ENCODE measurements around the gene AP2A1.
"Not testable (repeated sequence)": the region's sequence is repeated elsewhere in the genome, so short reads cannot be mapped to it uniquely, and the experiment has no call there.

AP2A1 gene

GRCh38 chr19:49766930-49767299 lies at the start of gene AP2A1:
TSS of gene AP2A1 (plus strand) at chr19:49767001. CDS start at chr19:49767134, 133 bp downstream.
- DNase-seq (ENCODE audit: low read depth): no peak

- DNase-seq (ENCODE audit: low read depth): no peak
These were observed 48.3 kb upstream of the AP2A1 start for GRCh38 chr19:49718511-49718910.

GRCh38 chr19:49718991-49719390 lies 47.8 kb upstream of the AP2A1 start:
- DNase-seq (ENCODE audit: low read depth): no peak

GRCh38 chr19:49719420-49719819 lies 47.4 kb upstream of the AP2A1 start:
- DNase-seq (ENCODE audit: low read depth): not testable (repeated sequence)

- DNase-seq (ENCODE audit: low read depth): no peak
These were observed 39.4 kb upstream of the AP2A1 start for GRCh38 chr19:49727217-49728030.

- no peak for DNase-seq (ENCODE audit: low read depth)
These were observed 36.6 kb upstream of the AP2A1 start for GRCh38 chr19:49730166-49730565.

GRCh38 chr19:49738268-49738667 lies 28.5 kb upstream of the AP2A1 start:
- DNase-seq (ENCODE audit: low read depth): no peak

DNA sequence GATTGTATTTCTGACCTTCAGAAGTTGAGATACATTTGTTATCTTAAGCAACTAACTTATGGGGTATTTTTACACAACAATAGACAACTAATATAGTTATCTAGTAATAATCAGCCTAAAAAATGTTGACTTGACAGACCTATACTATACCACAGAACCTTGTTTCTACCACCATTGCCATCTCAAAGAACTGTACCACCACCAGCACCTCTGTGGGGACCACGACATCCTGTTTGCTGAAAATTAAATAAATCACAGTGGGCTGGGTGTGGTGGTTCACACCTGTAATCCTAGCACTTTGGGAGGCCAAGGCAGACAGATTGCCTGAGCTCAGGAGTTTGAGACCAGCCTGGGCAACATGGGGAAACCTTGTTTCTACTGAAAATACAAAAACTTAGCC lies 27.7 kb upstream of the AP2A1 start:
- DNase-seq (ENCODE audit: low read depth): no peak

DNA sequence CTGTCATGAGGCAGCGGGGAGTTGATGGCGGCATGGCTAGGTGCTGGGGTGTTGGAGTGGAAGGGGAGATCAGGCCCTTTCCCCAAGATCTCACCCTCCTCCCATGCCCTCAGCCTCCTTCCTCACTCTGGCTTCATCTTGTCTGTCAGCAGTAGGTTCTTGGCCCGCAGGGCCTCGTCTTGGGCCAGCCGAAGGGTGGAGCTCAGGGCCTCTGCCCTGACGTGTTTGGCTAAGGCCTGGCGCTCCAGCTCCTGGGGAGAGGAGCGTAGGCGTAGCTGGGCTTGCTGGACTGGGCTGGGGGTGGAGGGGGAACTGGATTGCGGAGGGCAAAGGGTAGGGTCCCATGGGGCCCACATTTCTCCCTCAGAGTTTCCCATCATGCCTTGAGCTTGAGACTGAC lies 26.9 kb upstream of the AP2A1 start:
- no peak for DNase-seq (ENCODE audit: low read depth)

DNA sequence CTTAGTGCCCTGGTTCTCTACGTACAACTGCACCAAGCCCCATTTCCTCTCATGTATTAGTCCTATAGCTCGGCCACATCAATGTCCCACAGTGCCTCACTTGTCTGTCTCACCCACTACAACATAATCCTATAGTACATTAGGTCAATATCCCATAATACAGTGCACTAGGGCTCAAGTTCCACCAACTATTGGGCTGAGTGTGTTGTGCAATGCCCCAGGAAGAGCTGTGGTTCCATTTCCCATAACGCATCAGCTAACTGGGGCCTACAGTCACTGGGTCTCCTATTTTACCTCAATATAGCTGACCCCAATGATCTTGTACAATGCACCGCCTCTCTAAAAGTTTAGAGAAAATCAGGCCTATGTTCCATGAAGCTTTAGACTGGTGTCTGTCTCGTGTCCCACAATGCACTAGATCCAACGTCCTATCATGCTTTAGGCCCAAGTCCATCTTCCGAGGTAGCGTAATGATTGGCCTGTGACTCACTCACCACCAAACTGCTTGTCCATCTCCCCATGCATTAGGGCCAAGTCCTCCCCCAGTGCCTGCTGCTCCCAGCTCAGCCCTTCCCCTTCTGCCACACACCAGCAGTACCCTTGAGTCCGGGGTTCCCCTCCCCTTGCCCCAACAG lies 25.5 kb upstream of the AP2A1 start:
- DNase-seq (ENCODE audit: low read depth): no peak

DNA sequence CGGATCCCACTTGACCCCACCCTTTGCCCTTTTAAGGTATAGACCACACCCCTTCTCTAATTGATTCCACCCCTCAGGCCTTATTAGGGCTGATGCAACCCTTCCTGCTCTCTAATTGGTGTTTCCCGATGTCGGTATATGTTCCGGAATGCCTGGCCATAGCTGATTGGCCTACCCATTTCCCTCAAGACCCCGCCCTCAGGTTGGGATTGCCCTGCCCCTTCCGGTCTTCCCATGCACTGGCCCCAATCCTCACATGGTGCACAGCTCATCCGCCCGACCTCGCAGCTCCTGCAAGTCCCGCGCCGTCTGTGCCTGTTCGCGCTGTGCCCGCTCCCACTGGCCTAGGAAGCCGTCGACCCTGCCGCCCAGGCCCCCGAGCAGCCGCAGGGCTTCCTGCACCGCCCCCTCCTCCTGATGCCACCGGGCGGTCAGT lies 21.8 kb upstream of the AP2A1 start:
- DNase-seq (ENCODE audit: low read depth): no peak

- peak; percentile 26 for DNase-seq (ENCODE audit: low read depth)
These were observed 20.4 kb upstream of the AP2A1 start for GRCh38 chr19:49746206-49746958.

GRCh38 chr19:49749055-49749716 lies 17.6 kb upstream of the AP2A1 start:
- no peak for DNase-seq (ENCODE audit: low read depth)

DNA sequence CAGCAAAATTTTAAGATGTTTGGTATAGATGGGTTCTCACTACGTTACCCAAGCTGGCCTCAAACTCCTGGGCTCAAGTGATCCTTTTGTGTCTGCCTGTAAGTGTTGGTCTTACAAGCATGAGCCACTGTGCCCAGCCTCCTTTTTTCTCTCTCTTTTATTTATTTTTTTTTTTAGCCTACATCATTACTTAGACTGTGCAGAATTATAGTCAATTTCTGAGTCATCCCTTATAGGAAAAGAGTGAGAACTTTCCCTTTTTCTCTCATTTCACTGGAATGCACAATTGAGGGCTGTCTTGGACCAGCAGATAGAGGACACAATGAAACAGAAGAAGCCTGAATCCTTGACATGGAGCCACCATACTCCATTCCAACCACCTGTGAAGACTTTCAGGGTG lies 17.0 kb upstream of the AP2A1 start:
- DNase-seq (ENCODE audit: low read depth): no peak

- no peak for DNase-seq (ENCODE audit: low read depth)
These were observed 14.1 kb upstream of the AP2A1 start for GRCh38 chr19:49752701-49753100.

DNA sequence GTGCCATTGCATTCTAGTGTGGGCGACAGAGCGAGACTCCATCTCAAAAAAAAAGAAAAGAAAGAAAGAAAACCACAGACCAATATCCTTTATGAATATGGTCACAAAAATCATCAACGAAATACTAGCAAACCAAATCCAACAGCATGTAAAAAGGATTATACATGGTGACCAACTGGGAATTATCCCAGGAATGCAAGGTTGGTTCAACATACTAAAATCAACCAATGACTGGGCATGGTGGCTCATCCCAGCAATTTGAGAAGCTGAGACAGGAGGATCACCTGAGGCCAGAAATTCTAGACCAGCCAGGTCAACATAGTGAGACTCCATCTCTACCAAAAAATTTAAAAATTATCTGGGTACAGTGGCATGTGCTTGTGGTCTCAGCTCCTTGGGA lies 10.8 kb upstream of the AP2A1 start:
- DNase-seq (ENCODE audit: low read depth): no peak

- no peak for DNase-seq (ENCODE audit: low read depth)
These were observed 8.5 kb upstream of the AP2A1 start for GRCh38 chr19:49758292-49758691.

- no peak for DNase-seq (ENCODE audit: low read depth)
These were observed 5.6 kb upstream of the AP2A1 start for GRCh38 chr19:49761249-49761624.

DNA sequence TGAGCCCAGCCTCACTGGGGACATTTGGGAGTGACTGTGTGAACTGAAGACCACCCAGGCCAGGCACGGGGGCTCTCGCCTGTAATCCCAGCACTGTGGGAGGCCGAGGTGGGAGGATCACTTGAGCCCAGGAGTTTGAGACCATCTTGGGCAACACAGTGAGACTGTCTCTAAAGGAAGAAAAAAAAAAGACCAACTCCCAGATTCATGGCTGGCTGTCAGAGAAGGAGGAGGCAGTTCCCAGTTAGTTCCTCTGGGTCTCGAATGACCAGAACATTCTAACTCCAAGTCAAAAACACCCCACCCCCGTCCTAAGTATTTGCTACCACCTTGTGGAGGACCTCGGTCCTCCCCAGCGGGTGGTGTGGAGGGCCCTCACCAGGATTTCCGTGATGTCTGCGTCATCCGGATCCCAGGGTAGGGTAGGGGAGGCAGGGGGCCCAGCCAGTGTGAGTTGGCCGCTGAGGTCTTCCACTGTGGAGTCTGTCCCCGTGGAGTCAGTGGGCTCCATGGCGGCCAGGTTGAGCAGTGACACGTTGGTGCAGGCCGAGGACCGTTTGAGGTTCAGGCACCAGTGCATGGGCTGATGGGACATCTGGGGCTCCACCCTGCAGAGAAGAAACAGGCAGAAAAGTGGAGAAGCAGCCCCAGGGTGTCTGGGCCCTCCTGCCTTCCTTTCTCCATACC lies 5.0 kb upstream of the AP2A1 start:
- no peak for DNase-seq (ENCODE audit: low read depth)

DNA sequence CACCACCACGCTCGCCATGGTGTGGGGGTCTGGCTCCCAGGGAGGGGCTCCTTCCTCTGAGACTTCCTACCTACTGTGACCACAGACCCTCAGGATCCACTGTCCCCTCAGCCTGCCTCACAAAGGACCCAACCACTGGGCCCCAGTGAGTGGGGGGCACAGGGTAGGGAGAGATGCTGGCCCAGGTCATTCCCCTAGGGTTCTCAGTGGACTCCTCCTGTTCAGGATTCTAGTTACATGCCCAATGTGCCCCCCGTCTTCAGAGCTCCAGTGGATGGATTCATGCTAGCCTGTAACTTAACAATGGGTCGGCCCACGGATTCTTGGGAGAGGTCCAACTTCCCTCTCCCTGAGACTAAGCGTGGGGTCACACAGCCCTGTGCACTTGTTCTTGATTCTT lies 3.6 kb upstream of the AP2A1 start, which contains the start of gene TSKS:
Gene TSKS, minus strand, starts transcription at position 77 of the 400 bp plus-strand sequence. Its CDS starts 59 bp downstream, at position 18.
- no peak for DNase-seq (ENCODE audit: low read depth)

GRCh38 chr19:49764341-49764740 lies 2.5 kb upstream of the AP2A1 start:
- DNase-seq (ENCODE audit: low read depth): no peak

All from stimulated activated CD4-positive, alpha-beta T cell treated with anti-CD3 and anti-CD28 coated beads, Interleukin-2, amount 100 ng/mL, for 4 hours (primary cell).